ENCODE measurements around the gene YDJC. TPM values are rescaled to one million over a fixed set of nuclear protein-coding genes. Genes with fewer than 3 reads are reported as not detected.
A peak's percentile ranks its signal among the peaks of the same experiment; 100 is the strongest.
"Not testable (repeated sequence)": the region's sequence is repeated elsewhere in the genome, so short reads cannot be mapped to it uniquely, and the experiment has no call there.

YDJC gene
- total RNA-seq, 2 donors from 2014 or later = 16.4 to 19.9 TPM

- Mint-ChIP-seq H3K27me3 (ENCODE audit: insufficient read depth) (peaks cover 12% of the 10 kb centered on the region), H3K9me3 (no peaks in the 10 kb centered on the region), H3K4me3 (peak overlapping the region; percentile 79), H3K4me1 (peaks cover 18% of the 10 kb centered on the region), H3K27ac (no peak overlapping the region), H3K36me3 (ENCODE audit: low read depth) (peaks cover 20% of the 10 kb centered on the region)
- Histone ChIP-seq H3K4me3 (ENCODE audit: low read length) (peak overlapping the region; percentile 95), H3K9me3 (ENCODE audit: control insufficient read depth, low read length) (no peaks in the 10 kb centered on the region), H3K4me1 (ENCODE audit: control insufficient read depth, insufficient read depth, low read length) (no peaks in the 10 kb centered on the region), H3K27me3 (ENCODE audit: control insufficient read depth, insufficient read depth, low read length, poor library complexity, severe bottlenecking) (no peaks in the 10 kb centered on the region), H3K27ac (ENCODE audit: low read depth, low read length) (no peak overlapping the region), H3K9ac (ENCODE audit: extremely low read depth, low read length, poor library complexity, severe bottlenecking) (no peak overlapping the region), H3K36me3 (ENCODE audit: control insufficient read depth, insufficient read depth, low read length) (peaks cover 7% of the 10 kb centered on the region)
- WGBS, 2 experiments (ENCODE audit: insufficient coverage in 1 of 2, insufficient read length in 1 of 2) = 89 to 96% methylated on average over 3 to 5 of the region's 5 CpGs
- no peak for DNase-seq
- TF ChIP-seq CTCF (conservative IDR thresholded peaks at IDR 0.05) = no peak
These were observed 11.0 kb upstream of the YDJC start for GRCh38 chr22:21640810-21641209.

- no peak overlapping the region for H3K4me3 Mint-ChIP-seq
- no peaks in the 10 kb centered on the region for H3K4me1 ChIP-seq (ENCODE audit: control insufficient read depth, insufficient read depth, low read length)
- no peak overlapping the region for H3K27ac Mint-ChIP-seq
- peaks cover 12% of the 10 kb centered on the region for H3K36me3 Mint-ChIP-seq (ENCODE audit: low read depth)
- peaks cover 19% of the 10 kb centered on the region for H3K27me3 Mint-ChIP-seq (ENCODE audit: insufficient read depth)
- H3K9me3 Mint-ChIP-seq = no peaks in the 10 kb centered on the region
- peaks cover 18% of the 10 kb centered on the region for H3K4me1 Mint-ChIP-seq
- no peak for TF ChIP-seq CTCF (conservative IDR thresholded peaks at IDR 0.05)
- WGBS, 2 experiments (ENCODE audit: insufficient coverage in 1 of 2, insufficient read length in 1 of 2) = 69 to 87% methylated on average over 4 of the region's 4 CpGs
- H3K4me3 ChIP-seq (ENCODE audit: low read length) = no peak overlapping the region
- peaks cover 6% of the 10 kb centered on the region for H3K36me3 ChIP-seq (ENCODE audit: control insufficient read depth, insufficient read depth, low read length)
- no peak overlapping the region for H3K27ac ChIP-seq (ENCODE audit: low read depth, low read length)
- H3K27me3 ChIP-seq (ENCODE audit: control insufficient read depth, insufficient read depth, low read length, poor library complexity, severe bottlenecking) = no peaks in the 10 kb centered on the region
- no peak overlapping the region for H3K9ac ChIP-seq (ENCODE audit: extremely low read depth, low read length, poor library complexity, severe bottlenecking)
- H3K9me3 ChIP-seq (ENCODE audit: control insufficient read depth, low read length) = no peaks in the 10 kb centered on the region
- no peak for DNase-seq
These were observed 9.5 kb upstream of the YDJC start for GRCh38 chr22:21639359-21639758.

GRCh38 chr22:21637450-21637849, 7.6 kb upstream of the YDJC start:
- DNase-seq; H3K27me3 ChIP-seq (ENCODE audit: control insufficient read depth, insufficient read depth, low read length, poor library complexity, severe bottlenecking); H3K9me3 ChIP-seq (ENCODE audit: control insufficient read depth, low read length); H3K27ac ChIP-seq (ENCODE audit: low read depth, low read length); H3K4me3 ChIP-seq (ENCODE audit: low read length); H3K4me1 ChIP-seq (ENCODE audit: control insufficient read depth, insufficient read depth, low read length); H3K9me3 Mint-ChIP-seq; H3K36me3 Mint-ChIP-seq (ENCODE audit: low read depth); H3K27ac Mint-ChIP-seq; H3K36me3 ChIP-seq (ENCODE audit: control insufficient read depth, insufficient read depth, low read length); H3K9ac ChIP-seq (ENCODE audit: extremely low read depth, low read length, poor library complexity, severe bottlenecking); H3K4me3 Mint-ChIP-seq: not testable (repeated sequence)
- WGBS, 2 experiments (ENCODE audit: insufficient coverage in 1 of 2, insufficient read length in 1 of 2) = 96 to 100% methylated on average over 1 to 2 of the region's 2 CpGs
- H3K27me3 Mint-ChIP-seq (ENCODE audit: insufficient read depth) = peaks cover 19% of the 10 kb centered on the region
- peaks cover 13% of the 10 kb centered on the region for H3K4me1 Mint-ChIP-seq

GRCh38 chr22:21636629-21637218, 6.9 kb upstream of the YDJC start:
- no peaks in the 10 kb centered on the region for H3K9me3 Mint-ChIP-seq
- no peak for TF ChIP-seq CTCF (conservative IDR thresholded peaks at IDR 0.05)
- no peak overlapping the region for H3K4me3 ChIP-seq (ENCODE audit: low read length)
- H3K9me3 ChIP-seq (ENCODE audit: control insufficient read depth, low read length) = no peaks in the 10 kb centered on the region
- H3K4me3 Mint-ChIP-seq = no peak overlapping the region
- no peak overlapping the region for H3K27ac ChIP-seq (ENCODE audit: low read depth, low read length)
- H3K9ac ChIP-seq (ENCODE audit: extremely low read depth, low read length, poor library complexity, severe bottlenecking) = no peak overlapping the region
- 91 to 97% methylated on average over 6 to 17 of the region's 17 CpGs for WGBS, 2 experiments (ENCODE audit: insufficient coverage in 1 of 2, insufficient read length in 1 of 2)
- H3K36me3 Mint-ChIP-seq (ENCODE audit: low read depth) = no peaks in the 10 kb centered on the region
- H3K36me3 ChIP-seq (ENCODE audit: control insufficient read depth, insufficient read depth, low read length) = no peaks in the 10 kb centered on the region
- peaks cover 19% of the 10 kb centered on the region for H3K27me3 Mint-ChIP-seq (ENCODE audit: insufficient read depth)
- H3K27me3 ChIP-seq (ENCODE audit: control insufficient read depth, insufficient read depth, low read length, poor library complexity, severe bottlenecking) = no peaks in the 10 kb centered on the region
- no peak overlapping the region for H3K27ac Mint-ChIP-seq
- no peak for DNase-seq
- peaks cover 13% of the 10 kb centered on the region for H3K4me1 Mint-ChIP-seq
- no peaks in the 10 kb centered on the region for H3K4me1 ChIP-seq (ENCODE audit: control insufficient read depth, insufficient read depth, low read length)

All from endodermal cell (in vitro differentiated cells).